Heart left ventricle (tissue), 13 donors: ENCODE results near the gene CRIM1.

ENCODE experiments used
- POLR2A ChIP-seq, 2 donors: fragments of 450-650 bp; IDR thresholded peaks; one replicate each; pipeline ENCODE4 v1.6.1; 2017; ENCODE audit warnings: antibody characterized with exemption in 2 of 2, mild to moderate bottlenecking in 2 of 2, moderate library complexity in 2 of 2
- TF ChIP-seq, protein P1 (sequence below), 12 donors: fragments of 200-600 bp; sonication (generic) in 4 of 12; IDR thresholded peaks; one replicate each; pipeline versions ENCODE4 v1.5.0 to v1.8.0; 2018 to 2022; ENCODE audit warnings: antibody characterized with exemption in 12 of 12, mild to moderate bottlenecking in 5 of 12
- donor health status: ischemic (EF 13 %, LVEDD 7.1; RV severe dilation, severe dysfunction).
- donor health status: DM: no; HTN: yes; CAD: no.
- donor health status: DM: no; HTN: no; CAD: no.
- donor health status: ischemic (EF 25% LVEDD 6.9; RV normal size, moderate dysfunction).
- donor health status: ischemic (EF 25% LVEDD 5.7; RV mildly dilated, moderate dysfunction).
- donor health status: ischemic (EF 35%, LVEDD 5.7; RV mildly dilated, moderate dysfunction).
- donor health status: nonischemic (EF 11% LVEDD 7.7; RV severe dilation, severe dysfunction).
- donor health status: DM: yes; HTN: yes; CAD: no.
- donor health status: PGD.
- donor health status: ischemic (EF 29% LVEDD 5.4; RV normal size, mild dysfunction).
- donor health status: nonischemic (EF 23%, LVEDD 6.1; RV moderate dilation, normal function).

- TF ChIP-seq POLR2A (IDR thresholded peaks at IDR 0.05), result no peak
- TF ChIP-seq, protein P1, sequence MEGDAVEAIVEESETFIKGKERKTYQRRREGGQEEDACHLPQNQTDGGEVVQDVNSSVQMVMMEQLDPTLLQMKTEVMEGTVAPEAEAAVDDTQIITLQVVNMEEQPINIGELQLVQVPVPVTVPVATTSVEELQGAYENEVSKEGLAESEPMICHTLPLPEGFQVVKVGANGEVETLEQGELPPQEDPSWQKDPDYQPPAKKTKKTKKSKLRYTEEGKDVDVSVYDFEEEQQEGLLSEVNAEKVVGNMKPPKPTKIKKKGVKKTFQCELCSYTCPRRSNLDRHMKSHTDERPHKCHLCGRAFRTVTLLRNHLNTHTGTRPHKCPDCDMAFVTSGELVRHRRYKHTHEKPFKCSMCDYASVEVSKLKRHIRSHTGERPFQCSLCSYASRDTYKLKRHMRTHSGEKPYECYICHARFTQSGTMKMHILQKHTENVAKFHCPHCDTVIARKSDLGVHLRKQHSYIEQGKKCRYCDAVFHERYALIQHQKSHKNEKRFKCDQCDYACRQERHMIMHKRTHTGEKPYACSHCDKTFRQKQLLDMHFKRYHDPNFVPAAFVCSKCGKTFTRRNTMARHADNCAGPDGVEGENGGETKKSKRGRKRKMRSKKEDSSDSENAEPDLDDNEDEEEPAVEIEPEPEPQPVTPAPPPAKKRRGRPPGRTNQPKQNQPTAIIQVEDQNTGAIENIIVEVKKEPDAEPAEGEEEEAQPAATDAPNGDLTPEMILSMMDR (IDR thresholded peaks at IDR 0.05), result no peak
Measured at GRCh38 chr2:36441065-36441625, 85.6 kb downstream of the CRIM1 start.
